Measurements from ENCODE around the gene RNGTT.

RNGTT gene

GRCh38 chr6:88712243-88712936 is 251.0 kb downstream of the RNGTT start:
- no peak for DNase-seq

DNA sequence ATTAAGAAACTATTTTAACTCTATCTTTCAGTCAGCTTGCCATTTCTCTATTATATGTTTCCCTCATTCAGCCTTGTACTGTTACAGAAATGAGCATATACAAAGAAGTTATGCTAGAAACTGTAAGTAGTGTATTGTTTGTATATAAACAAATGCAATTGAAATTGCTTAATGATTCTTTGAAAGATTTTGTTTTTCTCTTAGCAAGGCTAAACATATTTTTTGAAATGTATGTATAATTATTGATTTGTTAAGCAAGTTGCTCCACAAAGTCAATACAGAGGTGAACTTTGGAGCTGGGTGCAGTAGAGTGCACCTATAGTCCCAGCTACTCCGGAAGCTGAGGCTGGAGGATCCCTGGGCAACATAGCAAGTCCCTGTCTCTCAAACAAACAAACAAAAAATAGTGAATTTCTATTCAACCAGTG is 253.6 kb downstream of the RNGTT start:
- no peak for DNase-seq

- no peak for DNase-seq
Observed at GRCh38 chr6:88708197-88708744, 255.1 kb downstream of the RNGTT start.

GRCh38 chr6:88705601-88706000 is 257.8 kb downstream of the RNGTT start:
- DNase-seq: no peak

GRCh38 chr6:88704980-88705379 is 258.4 kb downstream of the RNGTT start:
- no peak for DNase-seq

GRCh38 chr6:88702956-88703556 is 260.4 kb downstream of the RNGTT start:
- DNase-seq: no peak

GRCh38 chr6:88698661-88699060 is 264.8 kb downstream of the RNGTT start:
- no peak for DNase-seq

GRCh38 chr6:88695937-88696336 is 267.5 kb downstream of the RNGTT start:
- no peak for DNase-seq

DNA sequence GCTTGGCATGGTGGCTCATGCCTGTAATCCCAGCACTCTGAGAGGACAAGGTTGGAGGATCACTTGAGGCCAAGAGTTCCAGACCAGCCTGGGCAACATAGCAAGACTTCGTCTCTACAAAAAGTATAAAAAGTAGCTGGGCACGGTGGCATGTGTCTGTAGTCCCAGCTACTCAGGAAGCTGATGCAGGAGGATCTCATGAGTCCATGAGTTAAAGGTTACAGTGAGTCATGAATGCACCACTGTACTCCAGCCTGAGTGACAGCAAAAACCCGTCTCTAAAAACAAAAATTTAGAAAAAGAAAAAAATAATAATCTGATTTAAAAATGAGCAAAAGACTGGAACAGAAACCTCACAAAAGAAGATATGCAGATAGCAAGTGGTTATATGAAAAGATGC is 279.7 kb downstream of the RNGTT start:
- DNase-seq: no peak

DNA sequence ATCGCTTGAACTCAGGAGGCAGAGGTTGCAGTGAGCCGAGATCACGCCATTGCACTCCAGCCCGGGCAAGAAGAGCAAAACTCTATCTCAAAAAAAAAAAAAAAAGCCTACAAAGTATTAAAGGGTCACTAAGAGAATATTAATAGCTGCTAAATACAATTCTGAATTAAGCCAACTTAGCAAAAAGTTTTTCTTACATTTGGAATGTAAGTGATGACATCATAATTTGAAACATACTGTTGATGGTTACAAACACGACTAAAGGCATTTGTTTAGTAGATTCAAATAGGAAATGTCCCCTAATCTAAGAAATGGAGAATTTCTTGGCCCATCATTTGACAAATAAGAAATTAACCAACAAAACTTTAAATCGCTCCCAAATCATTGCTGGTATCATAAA is 282.8 kb downstream of the RNGTT start:
- no peak for DNase-seq

DNA sequence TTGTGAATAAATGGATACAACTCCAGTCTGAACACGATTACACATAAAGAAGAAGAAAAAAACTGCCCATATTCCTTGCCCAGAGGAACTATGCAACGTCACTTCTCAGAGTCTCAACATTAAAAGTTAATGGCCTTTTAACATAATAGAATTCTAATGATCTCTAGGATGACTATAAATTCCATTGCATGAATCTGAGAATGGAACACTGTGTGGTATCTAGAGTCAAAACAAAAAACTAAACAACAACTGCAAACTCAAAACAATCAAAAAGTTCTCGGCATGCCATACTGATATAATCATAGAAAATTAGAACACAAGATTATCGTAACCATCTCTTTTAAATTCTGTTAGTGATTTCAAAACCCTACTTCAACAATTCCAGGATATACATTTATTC is 283.6 kb downstream of the RNGTT start:
- DNase-seq: no peak

- DNase-seq: no peak
Observed at GRCh38 chr6:88677356-88677755, 286.1 kb downstream of the RNGTT start.

- DNase-seq: no peak
Observed at GRCh38 chr6:88671624-88672023, 291.8 kb downstream of the RNGTT start.

GRCh38 chr6:88670369-88670768 is 293.0 kb downstream of the RNGTT start:
- DNase-seq: no peak

GRCh38 chr6:88669475-88669874 is 293.9 kb downstream of the RNGTT start:
- no peak for DNase-seq

GRCh38 chr6:88666901-88667300 is 296.5 kb downstream of the RNGTT start:
- no peak for DNase-seq

- no peak for DNase-seq
Observed at GRCh38 chr6:88665131-88665530, 298.3 kb downstream of the RNGTT start.

GRCh38 chr6:88663801-88664200 is 299.6 kb downstream of the RNGTT start:
- no peak for DNase-seq

DNA sequence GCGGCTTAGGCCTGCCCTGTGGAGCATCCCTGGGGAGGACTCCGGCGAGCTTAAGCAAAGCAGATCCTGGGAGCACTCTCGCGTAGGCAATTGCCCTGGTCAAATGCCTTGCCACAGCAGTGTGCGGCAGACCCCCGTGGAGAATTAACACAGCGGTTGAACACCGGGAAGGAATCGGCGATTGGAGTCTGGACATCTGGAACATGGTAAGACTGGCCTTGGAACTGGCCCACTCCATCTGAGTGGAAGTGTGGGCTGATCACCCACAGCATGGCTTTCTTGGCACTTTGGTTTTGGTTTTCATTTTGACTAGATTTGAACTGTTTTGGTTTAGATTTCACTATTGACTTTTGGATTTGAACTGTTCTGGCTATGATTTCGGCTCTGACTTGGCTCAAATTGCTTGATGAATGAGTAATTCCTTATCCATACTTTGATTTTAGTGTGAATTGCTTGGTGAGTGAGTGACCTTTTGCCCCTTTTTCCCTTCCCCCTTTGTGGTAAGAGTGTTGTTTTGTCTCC is 300.7 kb downstream of the RNGTT start:
- DNase-seq: no peak

DNA sequence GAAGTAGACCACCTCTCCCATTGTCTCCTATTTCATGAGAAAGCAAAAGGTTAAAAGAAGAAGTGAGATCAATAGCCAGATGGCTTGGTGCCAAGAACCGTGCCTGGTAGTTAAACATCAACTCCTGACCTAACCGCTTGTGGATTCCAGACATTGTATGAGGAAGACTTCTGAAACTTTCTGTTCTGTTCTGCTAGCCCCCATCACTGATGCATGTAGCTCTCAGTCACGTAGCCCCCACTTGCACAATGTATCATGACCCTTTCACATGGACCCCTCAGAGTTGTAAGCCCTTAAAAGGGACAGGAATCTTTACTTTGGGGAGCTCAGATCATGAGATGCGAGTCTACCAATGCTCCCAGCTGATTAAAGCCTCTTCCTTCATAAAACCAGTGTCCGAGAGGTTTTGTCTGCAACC is 301.2 kb downstream of the RNGTT start:
- DNase-seq: no peak

- no peak for DNase-seq
Observed at GRCh38 chr6:88661136-88661535, 302.3 kb downstream of the RNGTT start.

GRCh38 chr6:88655586-88655985 is 307.8 kb downstream of the RNGTT start:
- DNase-seq: no peak

DNA sequence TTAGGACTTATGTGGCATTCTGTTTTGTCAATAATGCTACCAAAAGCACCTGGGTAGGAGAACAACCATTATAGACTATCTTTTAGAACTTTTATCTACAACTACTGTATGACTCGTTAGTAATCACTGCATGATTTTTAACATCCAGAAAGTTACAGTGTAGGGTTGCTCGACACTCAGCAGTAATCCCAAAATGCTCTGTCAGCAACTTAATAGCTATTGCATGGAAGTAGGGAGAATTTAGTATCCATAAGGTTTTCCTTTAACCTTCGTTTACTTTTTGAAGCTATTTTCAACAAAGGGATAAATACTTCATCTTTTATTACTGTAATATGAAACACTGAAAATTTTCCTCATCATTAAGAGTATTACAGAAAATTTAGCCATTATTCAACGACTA is 309.5 kb downstream of the RNGTT start:
- no peak for DNase-seq

DNA sequence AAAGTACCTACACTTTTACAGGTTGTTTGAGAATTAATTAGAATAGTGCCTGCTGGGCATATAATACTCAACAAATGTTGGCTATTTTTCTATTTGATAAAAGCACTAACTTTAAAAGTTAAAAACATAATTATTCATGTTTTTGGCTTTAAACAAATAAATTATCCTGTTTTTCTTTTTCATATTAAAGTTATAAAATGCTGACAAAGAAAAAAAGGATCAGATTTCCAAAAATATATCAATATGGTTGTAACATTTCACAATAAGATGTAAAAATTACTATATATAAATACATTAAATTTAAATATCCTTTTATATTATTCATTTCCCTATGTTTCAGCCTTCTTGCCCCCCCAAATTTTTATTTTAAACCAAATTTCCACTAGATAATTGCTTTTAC is 312.0 kb downstream of the RNGTT start:
- DNase-seq: no peak
